ENCODE data around the gene NT5C3A.
"Not testable (repeated sequence)": the region's sequence is repeated elsewhere in the genome, so short reads cannot be mapped to it uniquely, and the experiment has no call there.

NT5C3A gene

GRCh38 chr7:32966489-32967267, 95.9 kb downstream of the NT5C3A start:
- DNase-seq = not testable (repeated sequence)

DNA sequence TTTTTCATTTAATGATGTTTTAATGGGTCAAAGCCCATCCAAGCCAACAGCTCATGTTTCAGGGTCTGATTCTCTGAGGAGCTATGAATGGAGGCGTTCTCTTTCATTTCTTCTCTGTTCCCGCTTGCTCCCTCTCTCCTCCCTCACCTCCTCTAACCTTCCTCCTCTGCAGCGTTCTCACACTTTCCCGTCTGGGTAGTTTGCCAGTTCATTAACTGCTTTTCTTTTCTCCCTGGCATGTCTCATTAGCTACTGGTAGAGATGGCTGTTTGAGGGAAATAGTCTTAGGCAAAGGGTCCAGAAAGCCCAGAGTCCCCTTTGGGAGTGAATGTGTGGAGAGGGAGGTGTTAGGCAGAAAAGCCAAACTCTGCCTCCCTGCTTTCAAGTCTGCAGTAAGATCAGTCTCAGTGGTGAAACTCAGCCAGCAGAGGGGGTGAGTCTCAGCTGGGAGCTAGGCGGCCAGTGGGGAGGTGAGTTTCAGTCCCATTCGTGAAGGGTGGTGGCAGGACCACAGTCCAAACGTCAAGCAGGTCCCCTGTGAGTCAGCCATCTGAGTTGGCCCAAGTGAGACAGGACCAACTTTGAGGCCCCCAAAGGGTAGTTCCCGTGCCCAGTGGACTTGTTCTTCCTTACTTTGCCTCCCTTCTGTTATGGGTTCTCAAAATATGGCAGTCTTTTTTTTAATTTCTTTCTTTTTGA, 98.0 kb downstream of the NT5C3A start:
- DNase-seq = not testable (repeated sequence)
